Osteoblast (primary cell): Measurements from ENCODE around the gene SERINC5. TPM values are rescaled to one million over a fixed set of nuclear protein-coding genes. Genes with fewer than 3 reads are reported as not detected.

Experiments used
- DNase-seq: peaks from one replicate; pipeline ENCODE4 v3.0.0; 2011; ENCODE audit warnings: low spot score, mixed read lengths; ENCODE audit not compliant: insufficient read length; ENCODE audit errors: missing footprints
- H2AFZ ChIP-seq: 2 replicates; pipeline ENCODE4 v1.6.0; 2011; ENCODE audit warnings: mild to moderate bottlenecking, low read length
- H3K27ac ChIP-seq: 2 replicates; pipeline ENCODE4 v1.5.1; 2011; ENCODE audit warnings: mild to moderate bottlenecking, low read depth, low read length, moderate library complexity
- H3K27me3 ChIP-seq: 2 replicates; pipeline ENCODE4 v1.6.0; 2012; ENCODE audit warnings: mild to moderate bottlenecking, control low read depth, inconsistent platforms, low read length, moderate library complexity; ENCODE audit not compliant: insufficient read depth
- H3K36me3 ChIP-seq: 2 replicates; pipeline ENCODE4 v1.5.1; 2011; ENCODE audit warnings: mild to moderate bottlenecking, low read length, control low read depth, moderate library complexity; ENCODE audit not compliant: insufficient read depth
- H3K4me1 ChIP-seq: 2 replicates; pipeline ENCODE4 v1.5.1; 2011; ENCODE audit warnings: mild to moderate bottlenecking, low read length, control low read depth, moderate library complexity; ENCODE audit not compliant: insufficient read depth
- H3K4me2 ChIP-seq: 2 replicates; pipeline ENCODE4 v1.6.0; 2011; ENCODE audit warnings: mild to moderate bottlenecking, low read length; ENCODE audit not compliant: insufficient read depth
- H3K4me3 ChIP-seq: fragments of 200-600 bp; sonication (generic); 3 replicates; pipeline ENCODE4 v1.5.1; 2012; ENCODE audit warnings: mild to moderate bottlenecking, low read length, inconsistent platforms; ENCODE audit not compliant: insufficient read depth
- H3K79me2 ChIP-seq: 2 replicates; pipeline ENCODE4 v1.6.0; 2012; ENCODE audit warnings: mild to moderate bottlenecking, low read length, control low read depth, inconsistent platforms; ENCODE audit not compliant: insufficient read depth
- H3K9me3 ChIP-seq: 2 replicates; pipeline ENCODE4 v1.5.1; 2011; ENCODE audit warnings: low read depth, low read length, control low read depth
- H4K20me1 ChIP-seq: 2 replicates; pipeline ENCODE4 v1.6.0; 2012; ENCODE audit warnings: mild to moderate bottlenecking, low read length, control low read depth; ENCODE audit not compliant: insufficient read depth
- total RNA-seq: library from RNA; depleted of rRNA; stranded (reverse); fragments of >200 nt; gene quantifications from 2 replicates; pipeline ENCODE4 v1.2.3, GENCODE V29; 2012
- TF ChIP-seq, protein P1 (sequence below): IDR thresholded peaks from 2 replicates; pipeline ENCODE4 v1.5.1; 2011; ENCODE audit warnings: mild to moderate bottlenecking, low read depth, low read length, moderate library complexity; ENCODE audit errors: extremely low read depth

The SERINC5 gene
- total RNA-seq, 1 donor = 96.3 TPM

DNA sequence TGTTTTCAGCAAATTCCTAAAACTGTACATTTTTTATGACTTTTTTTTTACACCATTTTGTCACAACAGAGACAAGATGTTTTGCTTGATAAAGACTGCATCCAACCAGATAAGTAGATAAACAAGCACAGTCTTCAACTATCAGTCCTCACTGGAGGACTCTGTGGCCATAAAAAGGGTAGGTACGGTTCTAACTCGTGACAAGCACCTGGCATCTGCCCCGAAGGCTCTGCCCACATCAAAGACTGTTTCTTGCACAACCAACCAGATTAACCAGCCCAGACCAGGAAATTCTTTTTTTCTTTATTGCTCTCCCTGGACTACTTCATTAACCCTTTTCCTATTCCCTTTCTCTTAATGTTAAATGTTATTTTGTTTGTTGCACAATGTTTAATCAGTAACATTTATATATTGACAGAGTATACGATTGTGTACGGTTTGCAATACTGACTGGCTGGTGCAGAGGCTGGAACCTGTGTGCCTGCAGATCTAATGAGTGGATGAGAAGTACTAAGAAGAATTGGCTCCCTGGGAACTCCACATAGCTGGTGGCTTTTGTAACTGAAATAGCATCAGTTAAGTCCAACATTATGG lies 74.1 kb downstream of the SERINC5 start:
- no peak for DNase-seq
- no peak overlapping the region for H2AFZ ChIP-seq
- TF ChIP-seq, protein P1, sequence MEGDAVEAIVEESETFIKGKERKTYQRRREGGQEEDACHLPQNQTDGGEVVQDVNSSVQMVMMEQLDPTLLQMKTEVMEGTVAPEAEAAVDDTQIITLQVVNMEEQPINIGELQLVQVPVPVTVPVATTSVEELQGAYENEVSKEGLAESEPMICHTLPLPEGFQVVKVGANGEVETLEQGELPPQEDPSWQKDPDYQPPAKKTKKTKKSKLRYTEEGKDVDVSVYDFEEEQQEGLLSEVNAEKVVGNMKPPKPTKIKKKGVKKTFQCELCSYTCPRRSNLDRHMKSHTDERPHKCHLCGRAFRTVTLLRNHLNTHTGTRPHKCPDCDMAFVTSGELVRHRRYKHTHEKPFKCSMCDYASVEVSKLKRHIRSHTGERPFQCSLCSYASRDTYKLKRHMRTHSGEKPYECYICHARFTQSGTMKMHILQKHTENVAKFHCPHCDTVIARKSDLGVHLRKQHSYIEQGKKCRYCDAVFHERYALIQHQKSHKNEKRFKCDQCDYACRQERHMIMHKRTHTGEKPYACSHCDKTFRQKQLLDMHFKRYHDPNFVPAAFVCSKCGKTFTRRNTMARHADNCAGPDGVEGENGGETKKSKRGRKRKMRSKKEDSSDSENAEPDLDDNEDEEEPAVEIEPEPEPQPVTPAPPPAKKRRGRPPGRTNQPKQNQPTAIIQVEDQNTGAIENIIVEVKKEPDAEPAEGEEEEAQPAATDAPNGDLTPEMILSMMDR = no peak
- H3K27me3 ChIP-seq = no peaks in the 10 kb centered on the region
- no peak overlapping the region for H3K4me2 ChIP-seq
- no peak overlapping the region for H3K4me3 ChIP-seq
- H4K20me1 ChIP-seq = peaks cover 4% of the 10 kb centered on the region
- peaks cover 48% of the 10 kb centered on the region for H3K79me2 ChIP-seq
- peaks cover 9% of the 10 kb centered on the region for H3K36me3 ChIP-seq
- H3K9me3 ChIP-seq = no peaks in the 10 kb centered on the region
- H3K27ac ChIP-seq = no peak overlapping the region
- peaks cover 4% of the 10 kb centered on the region for H3K4me1 ChIP-seq

DNA sequence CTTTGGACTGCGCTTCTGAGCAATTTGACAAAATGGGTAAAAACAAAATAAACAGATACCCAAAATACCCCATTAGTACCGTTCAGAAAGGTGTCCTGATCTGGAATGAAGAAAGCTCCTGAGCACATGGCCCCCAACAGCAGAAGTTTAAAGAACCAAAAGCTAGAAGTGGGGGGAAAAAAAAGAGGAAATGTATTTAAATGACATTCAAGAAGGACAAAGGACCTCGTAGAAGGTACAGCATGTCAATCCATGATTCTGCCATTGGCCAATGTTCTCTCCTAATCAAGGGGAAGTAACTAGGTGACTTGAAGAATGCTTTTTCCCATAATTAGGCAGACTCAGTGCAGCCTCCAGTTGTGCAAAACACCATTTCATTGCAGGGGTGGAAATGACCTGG lies 78.6 kb downstream of the SERINC5 start:
- no peaks in the 10 kb centered on the region for H3K9me3 ChIP-seq
- H3K36me3 ChIP-seq = peaks cover 9% of the 10 kb centered on the region
- H3K4me3 ChIP-seq = no peak overlapping the region
- no peak overlapping the region for H2AFZ ChIP-seq
- TF ChIP-seq, protein P1 = no peak
- H3K27me3 ChIP-seq = no peaks in the 10 kb centered on the region
- H4K20me1 ChIP-seq = no peaks in the 10 kb centered on the region
- DNase-seq = no peak
- peaks cover 19% of the 10 kb centered on the region for H3K79me2 ChIP-seq
- no peak overlapping the region for H3K4me2 ChIP-seq
- peaks cover 13% of the 10 kb centered on the region for H3K4me1 ChIP-seq
- no peak overlapping the region for H3K27ac ChIP-seq

- peaks cover 6% of the 10 kb centered on the region for H3K79me2 ChIP-seq
- no peak overlapping the region for H3K4me3 ChIP-seq
- H2AFZ ChIP-seq = no peak overlapping the region
- no peak for DNase-seq
- no peak overlapping the region for H3K4me2 ChIP-seq
- peaks cover 15% of the 10 kb centered on the region for H3K4me1 ChIP-seq
- H3K27ac ChIP-seq = no peak overlapping the region
- H3K36me3 ChIP-seq = peaks cover 9% of the 10 kb centered on the region
- TF ChIP-seq, protein P1 = no peak
- no peaks in the 10 kb centered on the region for H3K27me3 ChIP-seq
- no peaks in the 10 kb centered on the region for H4K20me1 ChIP-seq
- no peaks in the 10 kb centered on the region for H3K9me3 ChIP-seq
These were observed 80.5 kb downstream of the SERINC5 start for GRCh38 chr5:80175337-80175736.

- no peak overlapping the region for H2AFZ ChIP-seq
- DNase-seq = no peak
- H3K36me3 ChIP-seq = peaks cover 9% of the 10 kb centered on the region
- TF ChIP-seq, protein P1 = no peak
- no peaks in the 10 kb centered on the region for H4K20me1 ChIP-seq
- H3K9me3 ChIP-seq = no peaks in the 10 kb centered on the region
- peaks cover 6% of the 10 kb centered on the region for H3K79me2 ChIP-seq
- H3K4me1 ChIP-seq = peaks cover 15% of the 10 kb centered on the region
- H3K4me3 ChIP-seq = no peak overlapping the region
- no peaks in the 10 kb centered on the region for H3K27me3 ChIP-seq
- no peak overlapping the region for H3K27ac ChIP-seq
- H3K4me2 ChIP-seq = no peak overlapping the region
These were observed 81.1 kb downstream of the SERINC5 start for GRCh38 chr5:80174790-80175189.
